ENCODE data around the gene TCF12. TPM values are rescaled to one million over a fixed set of nuclear protein-coding genes. Genes with fewer than 3 reads are reported as not detected.
"Not testable (repeated sequence)": the region's sequence is repeated elsewhere in the genome, so short reads cannot be mapped to it uniquely, and the experiment has no call there.

The TCF12 gene
- total RNA-seq, 2 experiments from 2014 or later, result 63.7 to 64.6 TPM

GRCh38 chr15:56917652-56918045 lies 795 bp upstream of the TCF12 start:
- Mint-ChIP-seq H3K4me3 (peak overlapping the region; percentile 81), H3K27me3 (no peaks in the 10 kb centered on the region), H3K4me1 (ENCODE audit: low read depth) (peaks cover 26% of the 10 kb centered on the region), H3K36me3 (peaks cover 12% of the 10 kb centered on the region), H3K27ac (peak overlapping the region; percentile 71), H3K9me3 (no peaks in the 10 kb centered on the region)
- no peak for DNase-seq
- CTCF ChIA-PET, result interaction anchor here (0.9 to 1.8 kb wide), 13 partner anchors 10 to 425 kb away, joined by 3 to 9 read pairs (median 4); no protein-coding TSS in a partner anchor
- POLR2A ChIA-PET, result interaction anchor here (0.7 to 3.9 kb wide), 6 partner anchors 31 to 236 kb away, joined by 3 to 28 read pairs (median 4); partner anchors contain the start of gene ZNF280D
- intact Hi-C loops (cut with micrococcal nuclease), result loop anchor here (1.0 to 5.0 kb wide), 6 partner anchors 30 to 790 kb away; partner anchors contain the start of genes POLR2M and ZNF280D

GRCh38 chr15:56919031-56919608 lies 676 bp downstream of the TCF12 start:
- ChIA-PET POLR2A (interaction anchor here (0.6 to 3.9 kb wide), 6 partner anchors 32 to 234 kb away, joined by 3 to 28 read pairs (median 4); partner anchors contain the start of gene ZNF280D), CTCF (interaction anchor here (0.8 to 1.6 kb wide), 6 partner anchors 14 to 388 kb away, joined by 3 to 9 read pairs (median 6); no protein-coding TSS in a partner anchor)
- peaks cover 19% of the 10 kb centered on the region for H3K36me3 Mint-ChIP-seq
- peak overlapping the region; percentile 66 for H3K27ac Mint-ChIP-seq
- DNase-seq, result peak; percentile 72
- H3K4me3 Mint-ChIP-seq, result peak overlapping the region; percentile 81
- intact Hi-C loops (cut with micrococcal nuclease), result loop anchor here (2.0 to 5.0 kb wide), 5 partner anchors 68 to 788 kb away; partner anchors contain the start of genes POLR2M and ZNF280D
- peaks cover 35% of the 10 kb centered on the region for H3K4me1 Mint-ChIP-seq (ENCODE audit: low read depth)
- H3K9me3 Mint-ChIP-seq, result no peaks in the 10 kb centered on the region
- H3K27me3 Mint-ChIP-seq, result no peaks in the 10 kb centered on the region

DNA sequence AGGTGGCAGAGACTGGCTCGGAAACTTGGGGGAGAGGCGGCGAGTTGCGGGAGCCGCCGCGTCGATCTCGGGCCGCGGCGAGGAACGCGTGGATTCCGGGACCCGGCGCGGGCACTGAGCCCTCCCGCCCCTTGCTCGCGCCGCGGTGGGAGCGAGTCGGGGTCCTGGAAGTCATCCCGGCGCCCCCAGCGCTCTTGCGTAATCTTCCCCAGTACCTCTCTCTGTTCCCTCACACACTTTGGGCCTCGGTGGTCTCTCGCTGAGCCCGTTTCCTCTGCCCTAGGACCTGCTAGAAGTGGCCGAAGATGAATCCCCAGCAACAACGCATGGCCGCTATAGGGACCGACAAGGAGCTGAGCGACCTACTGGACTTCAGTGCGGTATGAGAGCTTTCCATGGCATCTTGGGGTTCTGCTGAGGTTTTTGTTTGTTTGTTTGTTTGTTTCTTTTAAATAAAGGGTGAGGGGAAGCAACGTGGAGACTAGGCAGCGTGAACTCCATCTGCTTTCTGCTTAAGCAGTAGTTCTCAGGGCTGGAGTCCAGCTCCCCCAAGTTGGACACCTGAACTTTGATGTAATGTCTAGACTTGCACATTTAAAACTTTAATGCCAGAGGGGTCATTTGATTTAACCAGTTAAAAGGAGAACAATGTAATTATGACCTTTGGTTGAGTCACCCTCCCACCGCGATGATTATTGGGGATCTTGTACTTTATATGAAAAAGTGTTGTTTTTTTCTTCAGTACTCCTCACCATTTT lies 1.3 kb downstream of the TCF12 start:
- Mint-ChIP-seq H3K36me3 (peaks cover 23% of the 10 kb centered on the region), H3K9me3 (no peaks in the 10 kb centered on the region), H3K4me1 (ENCODE audit: low read depth) (peaks cover 39% of the 10 kb centered on the region), H3K27me3 (no peaks in the 10 kb centered on the region), H3K27ac (peak overlapping the region; percentile 82), H3K4me3 (peak overlapping the region; percentile 81)
- DNase-seq, result peak; percentile 29
- POLR2A ChIA-PET, result interaction anchor here (0.9 to 3.9 kb wide), 3 partner anchors 9 to 33 kb away, joined by 3 to 28 read pairs (median 3); no protein-coding TSS in a partner anchor
- CTCF ChIA-PET, result no interaction called here
- intact Hi-C loops (cut with micrococcal nuclease), result loop anchor here (2.0 to 5.0 kb wide), 5 partner anchors 68 to 788 kb away; partner anchors contain the start of genes POLR2M and ZNF280D

DNA sequence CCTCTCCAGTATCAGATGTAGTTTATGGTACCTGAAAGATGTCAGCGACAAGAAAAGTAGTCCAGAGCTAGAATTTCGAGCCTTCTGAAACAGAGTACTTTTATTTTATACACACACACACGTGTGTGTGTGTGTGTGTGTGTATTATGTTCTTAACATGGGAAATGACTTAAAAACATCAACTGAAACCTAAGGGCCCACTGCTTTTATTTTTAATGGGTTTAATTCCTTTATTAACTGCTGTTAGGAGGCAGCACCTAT lies 1.9 kb downstream of the TCF12 start:
- POLR2A ChIA-PET, result interaction anchor here (0.9 to 3.9 kb wide), 3 partner anchors 8 to 33 kb away, joined by 3 to 28 read pairs (median 3); no protein-coding TSS in a partner anchor
- Mint-ChIP-seq H3K36me3 (peaks cover 23% of the 10 kb centered on the region), H3K4me1 (ENCODE audit: low read depth) (peaks cover 39% of the 10 kb centered on the region), H3K27ac (peak overlapping the region; percentile 82), H3K9me3 (no peaks in the 10 kb centered on the region), H3K27me3 (no peaks in the 10 kb centered on the region), H3K4me3 (peak overlapping the region; percentile 81)
- intact Hi-C loops (cut with micrococcal nuclease), result no loop called here
- no peak for DNase-seq
- CTCF ChIA-PET, result no interaction called here

- Mint-ChIP-seq H3K4me3 (no peak overlapping the region), H3K36me3 (peaks cover 28% of the 10 kb centered on the region), H3K27ac (no peak overlapping the region), H3K9me3 (no peaks in the 10 kb centered on the region), H3K27me3 (no peaks in the 10 kb centered on the region), H3K4me1 (ENCODE audit: low read depth) (peaks cover 47% of the 10 kb centered on the region)
- DNase-seq, result no peak
- POLR2A ChIA-PET, result no interaction called here
- intact Hi-C loops (cut with micrococcal nuclease), result no loop called here
- CTCF ChIA-PET, result no interaction called here
These were observed 4.7 kb downstream of the TCF12 start for GRCh38 chr15:56923174-56923591.

DNA sequence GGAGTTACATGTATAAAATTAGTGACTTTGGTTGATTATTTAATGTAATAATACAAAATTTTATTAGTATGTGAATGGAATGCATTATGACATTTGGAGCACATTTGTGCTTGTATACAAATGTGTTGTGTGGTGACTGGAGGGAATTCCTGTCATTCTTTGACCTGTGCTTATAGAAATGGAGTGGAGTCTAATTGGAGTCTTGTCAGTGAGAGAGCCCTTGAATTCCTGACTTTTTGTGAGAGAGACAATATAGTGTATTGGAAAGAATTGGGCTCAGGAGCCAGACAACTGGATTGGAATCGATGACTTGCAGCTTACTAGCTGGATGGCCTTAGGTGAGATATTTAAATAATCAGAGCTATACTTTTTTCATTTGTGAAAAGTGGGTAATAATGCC lies 9.4 kb downstream of the TCF12 start:
- no peak overlapping the region for H3K4me3 Mint-ChIP-seq
- POLR2A ChIA-PET, result interaction anchor here (1.1 kb wide), 1 partner anchor 8 kb away, joined by 3 read pairs; no protein-coding TSS in a partner anchor
- no peak for DNase-seq
- no peak overlapping the region for H3K27ac Mint-ChIP-seq
- H3K27me3 Mint-ChIP-seq, result no peaks in the 10 kb centered on the region
- H3K9me3 Mint-ChIP-seq, result no peaks in the 10 kb centered on the region
- H3K36me3 Mint-ChIP-seq, result peaks cover 25% of the 10 kb centered on the region
- H3K4me1 Mint-ChIP-seq (ENCODE audit: low read depth), result peaks cover 70% of the 10 kb centered on the region
- CTCF ChIA-PET, result interaction anchor here (1.6 to 1.7 kb wide), 2 partner anchors 10 to 379 kb away, joined by 4 to 8 read pairs; partner anchors contain the start of gene TCF12
- intact Hi-C loops (cut with micrococcal nuclease), result no loop called here

- Mint-ChIP-seq H3K36me3 (peaks cover 26% of the 10 kb centered on the region), H3K4me1 (ENCODE audit: low read depth) (peaks cover 69% of the 10 kb centered on the region), H3K9me3 (no peaks in the 10 kb centered on the region), H3K27me3 (no peaks in the 10 kb centered on the region), H3K27ac (no peak overlapping the region), H3K4me3 (no peak overlapping the region)
- ChIA-PET CTCF (interaction anchor here (1.6 to 1.8 kb wide), 2 partner anchors 11 to 377 kb away, joined by 4 to 7 read pairs; partner anchors contain the start of gene TCF12), POLR2A (interaction anchor here (0.6 kb wide), 1 partner anchor 8 kb away, joined by 6 read pairs; no protein-coding TSS in a partner anchor)
- DNase-seq, result no peak
- intact Hi-C loops (cut with micrococcal nuclease), result no loop called here
These were observed 11.0 kb downstream of the TCF12 start for GRCh38 chr15:56929399-56929798.

DNA sequence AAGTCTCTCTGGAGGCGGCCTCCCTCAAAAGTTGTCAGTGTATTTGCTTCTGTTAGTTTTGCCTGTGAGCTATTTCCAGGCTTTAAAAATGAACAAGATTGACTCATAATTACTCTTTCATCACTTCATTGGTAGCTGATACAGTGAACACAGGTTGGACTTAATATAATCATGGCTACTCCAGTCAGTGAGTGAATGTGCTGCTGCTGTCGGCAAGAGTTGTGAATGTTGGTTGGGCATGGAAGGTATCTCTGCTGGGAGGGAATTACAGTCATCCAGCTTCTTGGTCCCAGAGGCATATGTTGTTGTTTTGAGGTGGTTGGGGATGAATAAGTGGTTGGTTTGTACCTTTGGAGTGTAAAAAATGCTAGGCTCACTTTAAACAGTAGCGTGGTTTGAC lies 11.5 kb downstream of the TCF12 start:
- Mint-ChIP-seq H3K27ac (no peak overlapping the region), H3K4me3 (no peak overlapping the region), H3K4me1 (ENCODE audit: low read depth) (peaks cover 70% of the 10 kb centered on the region), H3K27me3 (no peaks in the 10 kb centered on the region), H3K36me3 (peaks cover 29% of the 10 kb centered on the region), H3K9me3 (no peaks in the 10 kb centered on the region)
- CTCF ChIA-PET, result interaction anchor here (1.8 kb wide), 1 partner anchor 12 kb away, joined by 7 read pairs; the partner anchor contains the start of gene TCF12
- POLR2A ChIA-PET, result interaction anchor here (1.2 kb wide), 1 partner anchor 10 kb away, joined by 3 read pairs; no protein-coding TSS in a partner anchor
- DNase-seq, result no peak
- intact Hi-C loops (cut with micrococcal nuclease), result loop anchor here (5.0 kb wide), 1 partner anchor 42 kb away; no protein-coding TSS in a partner anchor

- H3K4me1 Mint-ChIP-seq (ENCODE audit: low read depth), result peaks cover 66% of the 10 kb centered on the region
- ChIA-PET CTCF (no interaction called here), POLR2A (interaction anchor here (1.2 kb wide), 1 partner anchor 11 kb away, joined by 3 read pairs; no protein-coding TSS in a partner anchor)
These were observed 12.3 kb downstream of the TCF12 start for GRCh38 chr15:56930669-56931313.

DNA sequence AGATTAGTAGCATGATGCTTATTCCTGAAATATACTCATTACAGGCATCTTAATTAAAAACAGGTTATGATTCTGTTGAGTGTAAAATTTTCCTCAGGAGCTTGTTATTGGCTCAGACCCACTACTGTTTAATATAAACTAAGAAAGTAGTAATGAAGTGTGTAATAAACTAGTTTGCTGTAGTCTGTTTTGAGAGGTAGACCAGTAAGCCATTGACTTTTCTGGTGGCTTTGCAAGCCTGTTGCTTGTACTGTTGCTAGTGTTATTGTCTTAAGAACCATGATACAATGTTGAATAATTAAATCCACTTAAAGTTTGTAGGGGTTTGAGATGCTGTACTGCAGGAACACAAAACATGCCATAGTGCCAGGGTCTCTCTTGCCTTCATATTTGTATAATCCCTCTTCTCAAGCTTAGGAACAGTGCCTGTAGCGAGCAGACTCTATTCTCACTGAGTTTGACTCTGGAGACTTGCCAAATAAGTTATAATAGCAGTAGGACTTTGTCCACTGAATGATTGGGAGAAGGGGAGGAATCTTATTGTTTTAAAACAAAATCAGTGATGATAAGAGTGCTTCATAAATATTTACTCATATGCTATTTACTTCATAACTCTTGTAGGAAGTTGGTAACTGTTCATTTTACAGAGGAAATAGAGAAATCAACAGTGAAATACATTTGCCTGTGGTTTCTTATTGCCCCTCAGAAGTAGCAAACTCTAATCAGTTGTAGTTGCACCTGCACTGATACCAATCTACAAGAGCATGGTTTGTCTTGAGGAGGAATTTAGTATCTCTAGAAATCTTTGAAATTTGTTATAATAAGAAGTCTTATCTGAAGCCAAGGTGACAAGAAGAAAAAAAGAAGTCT lies 13.4 kb downstream of the TCF12 start:
- Mint-ChIP-seq H3K4me1 (ENCODE audit: low read depth) (peaks cover 68% of the 10 kb centered on the region), H3K9me3 (peaks cover 9% of the 10 kb centered on the region), H3K27me3 (no peaks in the 10 kb centered on the region), H3K4me3 (no peak overlapping the region), H3K36me3 (peaks cover 38% of the 10 kb centered on the region), H3K27ac (no peak overlapping the region)
- intact Hi-C loops (cut with micrococcal nuclease), result loop anchor here (5.0 kb wide), 1 partner anchor 40 kb away; no protein-coding TSS in a partner anchor
- POLR2A ChIA-PET, result no interaction called here
- CTCF ChIA-PET, result interaction anchor here (0.7 kb wide), 1 partner anchor 1268 kb away, joined by 3 read pairs; no protein-coding TSS in a partner anchor
- DNase-seq, result no peak

More at GRCh38 chr15:56930669-56931313, 12.3 kb downstream of the TCF12 start:
- H3K27ac Mint-ChIP-seq, result no peak overlapping the region
- no peaks in the 10 kb centered on the region for H3K9me3 Mint-ChIP-seq
- H3K4me3 Mint-ChIP-seq, result no peak overlapping the region
- H3K27me3 Mint-ChIP-seq, result no peaks in the 10 kb centered on the region
- no peak for DNase-seq
- peaks cover 28% of the 10 kb centered on the region for H3K36me3 Mint-ChIP-seq
- intact Hi-C loops (cut with micrococcal nuclease), result loop anchor here (5.0 kb wide), 1 partner anchor 42 kb away; no protein-coding TSS in a partner anchor

GRCh38 chr15:56932509-56932868 lies 14.0 kb downstream of the TCF12 start:
- POLR2A ChIA-PET, result not testable (repeated sequence)
- H3K36me3 Mint-ChIP-seq, result peaks cover 42% of the 10 kb centered on the region

More at GRCh38 chr15:56932509-56932868, 14.0 kb downstream of the TCF12 start:
- H3K4me3 Mint-ChIP-seq, DNase-seq, H3K27me3 Mint-ChIP-seq, H3K27ac Mint-ChIP-seq: not testable (repeated sequence)
- peaks cover 71% of the 10 kb centered on the region for H3K4me1 Mint-ChIP-seq (ENCODE audit: low read depth)
- intact Hi-C loops (cut with micrococcal nuclease), result loop anchor here (5.0 kb wide), 1 partner anchor 40 kb away; no protein-coding TSS in a partner anchor
- CTCF ChIA-PET, result interaction anchor here (0.8 kb wide), 1 partner anchor 14 kb away, joined by 3 read pairs; the partner anchor contains the start of gene TCF12
- H3K9me3 Mint-ChIP-seq, result peaks cover 12% of the 10 kb centered on the region
